Measurements from ENCODE around the gene TMPRSS6. TPM values are rescaled to one million over a fixed set of nuclear protein-coding genes. Genes with fewer than 3 reads are reported as not detected.

Gene TMPRSS6
- polyA plus RNA-seq, 3 donors: not detected

DNA sequence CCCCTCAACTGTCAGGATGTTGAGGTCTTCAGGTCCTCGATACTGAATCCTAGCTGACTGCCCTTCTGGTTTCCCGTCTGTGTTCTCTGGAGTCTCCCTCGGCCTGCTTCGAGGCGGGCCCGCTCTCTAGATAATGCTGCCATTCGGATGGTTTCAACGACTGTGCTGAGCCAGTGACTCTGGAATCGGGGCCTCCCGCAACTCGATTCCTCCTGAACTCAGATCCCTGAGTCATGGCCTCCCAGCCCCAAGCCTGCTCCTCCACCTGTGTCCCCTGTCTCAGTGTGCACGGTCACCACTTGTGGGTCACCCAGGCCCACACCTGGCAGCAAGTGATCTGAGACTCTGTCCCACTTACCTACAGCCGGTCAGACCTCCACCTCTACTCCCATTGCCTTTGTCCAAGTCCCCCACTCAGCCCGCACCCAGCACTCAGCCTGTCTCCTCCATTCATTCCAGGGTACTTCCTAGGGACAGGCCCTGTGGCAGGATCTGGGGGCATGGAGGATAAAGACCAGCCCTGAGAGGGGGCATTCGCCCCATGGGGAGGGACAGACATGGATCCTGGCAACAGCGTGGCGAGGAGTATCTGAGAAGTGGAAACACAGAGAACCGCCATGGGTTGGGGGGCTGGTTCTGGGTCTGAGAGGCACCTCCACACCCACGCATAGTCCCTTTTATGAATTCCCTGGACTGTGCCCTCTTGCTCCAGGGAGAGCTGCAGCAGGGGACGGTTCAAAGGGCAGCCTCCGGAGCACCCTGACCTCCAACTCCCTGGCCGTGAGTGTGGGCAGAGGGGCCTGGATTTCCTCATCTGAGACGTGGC lies 75.7 kb downstream of the TMPRSS6 start:
- no peak overlapping the region for H3K9ac ChIP-seq (ENCODE audit: insufficient read depth, low read length, poor library complexity, severe bottlenecking)
- H3K9me3 Mint-ChIP-seq: peaks cover 0 to 3% (median 0%) of the 10 kb centered on the region in 7 donors
- H3K36me3 ChIP-seq (replicated peaks in 1 of 2; ENCODE audit: control insufficient read depth in 1 of 2, insufficient read depth in 2 of 2, low read length in 2 of 2): peaks cover 13 to 17% of the 10 kb centered on the region in 2 donors
- no peaks in the 10 kb centered on the region for H3K27me3 ChIP-seq (ENCODE audit: control insufficient read depth in 2 of 2, insufficient read depth in 2 of 2, low read length in 2 of 2)
- H3K4me3 Mint-ChIP-seq: no peak overlapping the region
- peaks cover 5 to 10% (median 9%) of the 10 kb centered on the region in 3 donors for H3K27me3 Mint-ChIP-seq (ENCODE audit: low read depth in 3 of 3)
- H3K4me2 ChIP-seq (replicated peaks; ENCODE audit: extremely low read depth, low read length, poor library complexity, severe bottlenecking): no peak overlapping the region
- H3K4me1 Mint-ChIP-seq: peaks cover 26% of the 10 kb centered on the region
- no peak overlapping the region for H3K4me3 ChIP-seq (replicated peaks in 1 of 3; ENCODE audit: low read depth in 2 of 3, low read length in 3 of 3)
- 89% methylated on average over 22 of the region's 23 CpGs for WGBS (ENCODE audit: insufficient coverage)
- H4K20me1 ChIP-seq (ENCODE audit: insufficient read depth, low read length): no peaks in the 10 kb centered on the region
- peaks cover 21% of the 10 kb centered on the region in 2 donors for H3K4me1 ChIP-seq (ENCODE audit: control insufficient read depth in 1 of 2, insufficient read depth in 2 of 2, low read length in 2 of 2)
- peak overlapping the region in 2 of 7 donors; percentile 56 to 73 for H3K27ac Mint-ChIP-seq
- H3K36me3 Mint-ChIP-seq: peaks cover 15 to 26% of the 10 kb centered on the region in 2 donors
- TF ChIP-seq, protein P1, sequence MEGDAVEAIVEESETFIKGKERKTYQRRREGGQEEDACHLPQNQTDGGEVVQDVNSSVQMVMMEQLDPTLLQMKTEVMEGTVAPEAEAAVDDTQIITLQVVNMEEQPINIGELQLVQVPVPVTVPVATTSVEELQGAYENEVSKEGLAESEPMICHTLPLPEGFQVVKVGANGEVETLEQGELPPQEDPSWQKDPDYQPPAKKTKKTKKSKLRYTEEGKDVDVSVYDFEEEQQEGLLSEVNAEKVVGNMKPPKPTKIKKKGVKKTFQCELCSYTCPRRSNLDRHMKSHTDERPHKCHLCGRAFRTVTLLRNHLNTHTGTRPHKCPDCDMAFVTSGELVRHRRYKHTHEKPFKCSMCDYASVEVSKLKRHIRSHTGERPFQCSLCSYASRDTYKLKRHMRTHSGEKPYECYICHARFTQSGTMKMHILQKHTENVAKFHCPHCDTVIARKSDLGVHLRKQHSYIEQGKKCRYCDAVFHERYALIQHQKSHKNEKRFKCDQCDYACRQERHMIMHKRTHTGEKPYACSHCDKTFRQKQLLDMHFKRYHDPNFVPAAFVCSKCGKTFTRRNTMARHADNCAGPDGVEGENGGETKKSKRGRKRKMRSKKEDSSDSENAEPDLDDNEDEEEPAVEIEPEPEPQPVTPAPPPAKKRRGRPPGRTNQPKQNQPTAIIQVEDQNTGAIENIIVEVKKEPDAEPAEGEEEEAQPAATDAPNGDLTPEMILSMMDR (IDR thresholded peaks at IDR 0.05): no peak
- no peak overlapping the region for H3K27ac ChIP-seq (ENCODE audit: low read depth in 1 of 2, low read length in 2 of 2)
- H3K79me2 ChIP-seq (ENCODE audit: insufficient read depth, low read length): no peaks in the 10 kb centered on the region
- DNase-seq: no peak
- H2AFZ ChIP-seq (ENCODE audit: insufficient read depth, low read depth, low read length, poor library complexity, severe bottlenecking): no peak overlapping the region
- intact Hi-C loops (cut with micrococcal nuclease): no loop called here
- no peaks in the 10 kb centered on the region for H3K9me3 ChIP-seq (replicated peaks in 1 of 2; ENCODE audit: control insufficient read depth in 1 of 2, insufficient read depth in 1 of 2, low read length in 2 of 2)

DNA sequence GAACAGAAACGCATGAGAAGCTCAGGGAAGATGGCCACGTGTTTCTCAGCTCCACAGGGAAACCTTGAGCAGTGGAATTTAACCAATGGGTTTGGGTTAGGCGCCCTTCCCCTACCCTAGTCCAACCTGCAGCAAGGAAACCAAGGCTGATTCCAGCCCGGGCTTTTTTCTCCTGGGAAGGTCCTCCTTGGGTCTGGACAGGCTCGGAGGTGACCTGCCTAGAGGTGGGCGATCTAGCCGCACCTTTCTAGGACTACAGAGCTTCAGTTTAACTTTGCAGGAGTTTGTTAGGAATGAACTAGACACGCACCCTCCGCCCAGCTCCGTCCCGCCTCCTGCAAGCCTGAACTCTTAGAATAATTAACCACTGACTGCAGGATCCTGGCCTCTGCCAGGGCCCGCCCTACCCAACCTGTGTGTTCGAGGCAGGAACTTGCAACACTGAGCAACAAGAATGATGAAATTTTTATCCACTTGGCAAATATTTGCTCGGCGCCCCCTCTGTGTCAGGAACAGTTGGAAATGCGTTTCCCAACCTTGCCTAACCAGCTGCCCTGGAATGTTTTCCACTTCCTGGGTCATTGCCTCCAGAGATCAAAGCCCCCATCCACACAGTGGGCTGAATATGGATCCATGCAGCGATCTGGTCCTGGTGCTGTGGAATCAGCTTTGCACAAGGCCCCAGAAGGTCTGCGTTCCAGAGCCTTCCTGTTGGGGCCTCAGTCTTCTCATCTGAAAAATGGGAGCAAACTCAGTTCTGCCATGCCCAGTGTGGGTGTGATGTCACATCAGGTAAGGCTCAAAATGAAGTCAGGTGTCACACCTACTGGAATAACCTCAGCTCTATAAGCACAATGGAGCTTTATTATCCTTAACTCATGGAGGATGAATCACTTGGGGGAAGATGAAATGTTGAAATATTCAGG lies 76.7 kb downstream of the TMPRSS6 start:
- Histone ChIP-seq H3K4me2 (replicated peaks; ENCODE audit: extremely low read depth, low read length, poor library complexity, severe bottlenecking) (peak overlapping the region; percentile 13), H3K79me2 (ENCODE audit: insufficient read depth, low read length) (no peaks in the 10 kb centered on the region), H3K36me3 (replicated peaks in 1 of 2; ENCODE audit: control insufficient read depth in 1 of 2, insufficient read depth in 2 of 2, low read length in 2 of 2) (peaks cover 16 to 24% of the 10 kb centered on the region in 2 donors), H3K9me3 (replicated peaks in 1 of 2; ENCODE audit: control insufficient read depth in 1 of 2, insufficient read depth in 1 of 2, low read length in 2 of 2) (no peaks in the 10 kb centered on the region), H3K9ac (ENCODE audit: insufficient read depth, low read length, poor library complexity, severe bottlenecking) (no peak overlapping the region), H3K4me3 (replicated peaks in 1 of 3; ENCODE audit: low read depth in 2 of 3, low read length in 3 of 3) (no peak overlapping the region), H4K20me1 (ENCODE audit: insufficient read depth, low read length) (no peaks in the 10 kb centered on the region), H3K4me1 (ENCODE audit: control insufficient read depth in 1 of 2, insufficient read depth in 2 of 2, low read length in 2 of 2) (peaks cover 21% of the 10 kb centered on the region in 2 donors), H2AFZ (ENCODE audit: insufficient read depth, low read depth, low read length, poor library complexity, severe bottlenecking) (no peak overlapping the region), H3K27ac (ENCODE audit: low read depth in 1 of 2, low read length in 2 of 2) (no peak overlapping the region), H3K27me3 (ENCODE audit: control insufficient read depth in 2 of 2, insufficient read depth in 2 of 2, low read length in 2 of 2) (no peaks in the 10 kb centered on the region)
- 47% methylated on average over 12 of the region's 18 CpGs for WGBS (ENCODE audit: insufficient coverage)
- Mint-ChIP-seq H3K9me3 (peaks cover 0 to 3% (median 0%) of the 10 kb centered on the region in 7 donors), H3K27ac (peak overlapping the region in 2 of 7 donors; percentile 55 to 72), H3K4me3 (peak overlapping the region in 1 of 2 donors; percentile 19), H3K27me3 (ENCODE audit: low read depth in 3 of 3) (peaks cover 3 to 12% (median 9%) of the 10 kb centered on the region in 3 donors), H3K36me3 (peaks cover 16 to 26% of the 10 kb centered on the region in 2 donors), H3K4me1 (peaks cover 26% of the 10 kb centered on the region)
- intact Hi-C loops (cut with micrococcal nuclease): no loop called here
- TF ChIP-seq, protein P1 (IDR thresholded peaks at IDR 0.05): no peak
- DNase-seq: no peak

Data from CD14-positive monocyte (primary cell).